DND-41 (cell line): ENCODE data around the gene PCDHA10.

Experiments
- CTCF ChIP-seq: IDR thresholded peaks from 2 replicates; pipeline ENCODE4 v1.5.1; 2012; ENCODE audit warnings: borderline replicate concordance, low read length, moderate library complexity, mild to moderate bottlenecking; ENCODE audit not compliant: poor library complexity, severe bottlenecking; ENCODE audit errors: extremely low read depth
- EZH2 ChIP-seq: IDR thresholded peaks from 3 replicates; pipeline ENCODE4 v1.6.1; 2012; ENCODE audit warnings: borderline replicate concordance, low read depth, mild to moderate bottlenecking, moderate library complexity, low read length, inconsistent platforms; ENCODE audit not compliant: severe bottlenecking

GRCh38 chr5:140833993-140834392 is 21.7 kb upstream of the PCDHA10 start, which contains the start of gene PCDHA7:
- TF ChIP-seq CTCF, result no peak
- no peak for TF ChIP-seq EZH2
